HEK293 (cell line): ENCODE measurements around the gene RPL4.

Experiments
- HOXC10 ChIP-seq: sonication (generic); formaldehyde crosslinking; IDR thresholded peaks from 2 replicates; pipeline ENCODE4 v1.8.1; 2023; ENCODE audit warnings: mild to moderate bottlenecking, missing genetic modification reagents
- SCRT2 ChIP-seq: fragments of 450-650 bp; formaldehyde crosslinking; IDR thresholded peaks from 2 replicates; pipeline ENCODE4 v1.5.1; 2016; ENCODE audit warnings: missing biosample characterization, missing genetic modification characterization
- SETDB1 ChIP-seq: IDR thresholded peaks from one replicate; pipeline ENCODE4 v1.6.1; 2017; ENCODE audit warnings: mild to moderate bottlenecking, low read length, moderate library complexity, mixed read lengths; ENCODE audit not compliant: insufficient read length
- ZBTB7A ChIP-seq: fragments of 450-650 bp; formaldehyde crosslinking; IDR thresholded peaks from 2 replicates; pipeline ENCODE4 v1.5.1; 2016; ENCODE audit warnings: low read depth, missing biosample characterization, missing genetic modification characterization
- ZNF211 ChIP-seq: fragments of 450-650 bp; formaldehyde crosslinking; IDR thresholded peaks from 2 replicates; pipeline ENCODE4 v1.5.1; 2016; ENCODE audit warnings: low read depth, missing biosample characterization, missing genetic modification characterization
- ZNF23 ChIP-seq: fragments of 450-650 bp; formaldehyde crosslinking; IDR thresholded peaks from 2 replicates; pipeline ENCODE4 v1.5.1; 2016; ENCODE audit warnings: missing biosample characterization, missing genetic modification characterization, borderline replicate concordance
- ZNF24 ChIP-seq: fragments of 450-650 bp; formaldehyde crosslinking; IDR thresholded peaks from 2 replicates; pipeline ENCODE4 v1.5.1; 2016; ENCODE audit warnings: missing biosample characterization, missing genetic modification characterization
- ZNF274 ChIP-seq, 2 experiments: fragments of 200-500 bp in 1 of 2; fragments of 450-650 bp in 1 of 2; sonication (Bioruptor generic) in 1 of 2; formaldehyde crosslinking in 1 of 2; IDR thresholded peaks; 2 replicates each; pipeline versions ENCODE4 v1.5.1 to v1.6.1; 2014 to 2016; ENCODE audit warnings: borderline replicate concordance in 1 of 2, inconsistent platforms in 1 of 2, low read length in 1 of 2, missing biosample characterization in 1 of 2, missing genetic modification characterization in 1 of 2
- ZNF549 ChIP-seq: fragments of 450-650 bp; IDR thresholded peaks from 2 replicates; pipeline ENCODE4 v1.5.1; 2018; ENCODE audit warnings: missing biosample characterization, missing genetic modification characterization, mild to moderate bottlenecking, inconsistent platforms, moderate library complexity
- ZNF777 ChIP-seq: fragments of 450-650 bp; formaldehyde crosslinking; IDR thresholded peaks from 2 replicates; pipeline ENCODE4 v1.5.1; 2017; ENCODE audit warnings: missing biosample characterization, missing genetic modification characterization, borderline replicate concordance
- TF ChIP-seq, protein P1 (sequence below): fragments of 450-650 bp; formaldehyde crosslinking; IDR thresholded peaks from 2 replicates; pipeline ENCODE4 v1.5.1; 2016; ENCODE audit warnings: missing biosample characterization, missing genetic modification characterization
- TF ChIP-seq, protein P2 (sequence below): fragments of 450-650 bp; formaldehyde crosslinking; IDR thresholded peaks from 2 replicates; pipeline ENCODE4 v1.5.1; 2016; ENCODE audit warnings: missing biosample characterization, missing genetic modification characterization, low read depth
- TF ChIP-seq, protein P3 (sequence below): fragments of 450-650 bp; formaldehyde crosslinking; IDR thresholded peaks from 2 replicates; pipeline ENCODE4 v1.5.1; 2016; ENCODE audit warnings: missing biosample characterization, missing genetic modification characterization
- TF ChIP-seq, protein P4 (sequence below): fragments of 450-650 bp; formaldehyde crosslinking; IDR thresholded peaks from 2 replicates; pipeline ENCODE4 v1.5.1; 2016; ENCODE audit warnings: missing biosample characterization, missing genetic modification characterization

DNA sequence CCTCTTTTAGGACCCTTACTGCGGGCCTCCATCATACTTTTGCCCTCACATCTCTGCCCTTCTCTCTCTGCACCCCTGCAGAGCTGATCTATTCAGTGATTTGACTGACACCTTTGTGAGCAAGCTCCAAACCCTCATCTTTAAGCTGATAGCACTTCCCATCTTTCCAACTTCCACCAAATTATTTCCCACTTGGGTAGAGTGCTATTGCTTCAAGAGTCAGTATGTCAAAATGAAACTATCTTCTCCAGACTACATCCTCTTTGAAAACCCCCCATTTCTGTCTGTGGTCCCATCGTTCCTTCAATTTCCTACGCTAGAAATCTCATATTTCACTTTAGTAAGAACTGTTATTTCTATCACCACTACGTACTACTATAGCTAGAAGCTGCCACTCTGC lies 20.2 kb upstream of the RPL4 start:
- TF ChIP-seq, protein P1, sequence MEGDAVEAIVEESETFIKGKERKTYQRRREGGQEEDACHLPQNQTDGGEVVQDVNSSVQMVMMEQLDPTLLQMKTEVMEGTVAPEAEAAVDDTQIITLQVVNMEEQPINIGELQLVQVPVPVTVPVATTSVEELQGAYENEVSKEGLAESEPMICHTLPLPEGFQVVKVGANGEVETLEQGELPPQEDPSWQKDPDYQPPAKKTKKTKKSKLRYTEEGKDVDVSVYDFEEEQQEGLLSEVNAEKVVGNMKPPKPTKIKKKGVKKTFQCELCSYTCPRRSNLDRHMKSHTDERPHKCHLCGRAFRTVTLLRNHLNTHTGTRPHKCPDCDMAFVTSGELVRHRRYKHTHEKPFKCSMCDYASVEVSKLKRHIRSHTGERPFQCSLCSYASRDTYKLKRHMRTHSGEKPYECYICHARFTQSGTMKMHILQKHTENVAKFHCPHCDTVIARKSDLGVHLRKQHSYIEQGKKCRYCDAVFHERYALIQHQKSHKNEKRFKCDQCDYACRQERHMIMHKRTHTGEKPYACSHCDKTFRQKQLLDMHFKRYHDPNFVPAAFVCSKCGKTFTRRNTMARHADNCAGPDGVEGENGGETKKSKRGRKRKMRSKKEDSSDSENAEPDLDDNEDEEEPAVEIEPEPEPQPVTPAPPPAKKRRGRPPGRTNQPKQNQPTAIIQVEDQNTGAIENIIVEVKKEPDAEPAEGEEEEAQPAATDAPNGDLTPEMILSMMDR, result no peak
- TF ChIP-seq, protein P2, sequence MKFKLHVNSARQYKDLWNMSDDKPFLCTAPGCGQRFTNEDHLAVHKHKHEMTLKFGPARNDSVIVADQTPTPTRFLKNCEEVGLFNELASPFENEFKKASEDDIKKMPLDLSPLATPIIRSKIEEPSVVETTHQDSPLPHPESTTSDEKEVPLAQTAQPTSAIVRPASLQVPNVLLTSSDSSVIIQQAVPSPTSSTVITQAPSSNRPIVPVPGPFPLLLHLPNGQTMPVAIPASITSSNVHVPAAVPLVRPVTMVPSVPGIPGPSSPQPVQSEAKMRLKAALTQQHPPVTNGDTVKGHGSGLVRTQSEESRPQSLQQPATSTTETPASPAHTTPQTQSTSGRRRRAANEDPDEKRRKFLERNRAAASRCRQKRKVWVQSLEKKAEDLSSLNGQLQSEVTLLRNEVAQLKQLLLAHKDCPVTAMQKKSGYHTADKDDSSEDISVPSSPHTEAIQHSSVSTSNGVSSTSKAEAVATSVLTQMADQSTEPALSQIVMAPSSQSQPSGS (tag by site-specific recombination), result no peak
- TF ChIP-seq ZNF24 (tag by site-specific recombination) (no peak), ZBTB7A (tag by site-specific recombination) (no peak), SETDB1 (no peak), ZNF23 (no peak), ZNF274 (IDR thresholded peaks at IDR 0.05; ENCODE audit: low read length) (no peak), ZNF274 (tag by site-specific recombination; IDR thresholded peaks at IDR 0.05; ENCODE audit: borderline replicate concordance) (no peak), ZNF549 (tag by site-specific recombination) (no peak), SCRT2 (tag by site-specific recombination) (no peak), ZNF211 (tag by site-specific recombination) (no peak), ZNF777 (tag by site-specific recombination) (no peak), HOXC10 (CRISPR knock-in tag) (no peak)
- TF ChIP-seq, protein P3, sequence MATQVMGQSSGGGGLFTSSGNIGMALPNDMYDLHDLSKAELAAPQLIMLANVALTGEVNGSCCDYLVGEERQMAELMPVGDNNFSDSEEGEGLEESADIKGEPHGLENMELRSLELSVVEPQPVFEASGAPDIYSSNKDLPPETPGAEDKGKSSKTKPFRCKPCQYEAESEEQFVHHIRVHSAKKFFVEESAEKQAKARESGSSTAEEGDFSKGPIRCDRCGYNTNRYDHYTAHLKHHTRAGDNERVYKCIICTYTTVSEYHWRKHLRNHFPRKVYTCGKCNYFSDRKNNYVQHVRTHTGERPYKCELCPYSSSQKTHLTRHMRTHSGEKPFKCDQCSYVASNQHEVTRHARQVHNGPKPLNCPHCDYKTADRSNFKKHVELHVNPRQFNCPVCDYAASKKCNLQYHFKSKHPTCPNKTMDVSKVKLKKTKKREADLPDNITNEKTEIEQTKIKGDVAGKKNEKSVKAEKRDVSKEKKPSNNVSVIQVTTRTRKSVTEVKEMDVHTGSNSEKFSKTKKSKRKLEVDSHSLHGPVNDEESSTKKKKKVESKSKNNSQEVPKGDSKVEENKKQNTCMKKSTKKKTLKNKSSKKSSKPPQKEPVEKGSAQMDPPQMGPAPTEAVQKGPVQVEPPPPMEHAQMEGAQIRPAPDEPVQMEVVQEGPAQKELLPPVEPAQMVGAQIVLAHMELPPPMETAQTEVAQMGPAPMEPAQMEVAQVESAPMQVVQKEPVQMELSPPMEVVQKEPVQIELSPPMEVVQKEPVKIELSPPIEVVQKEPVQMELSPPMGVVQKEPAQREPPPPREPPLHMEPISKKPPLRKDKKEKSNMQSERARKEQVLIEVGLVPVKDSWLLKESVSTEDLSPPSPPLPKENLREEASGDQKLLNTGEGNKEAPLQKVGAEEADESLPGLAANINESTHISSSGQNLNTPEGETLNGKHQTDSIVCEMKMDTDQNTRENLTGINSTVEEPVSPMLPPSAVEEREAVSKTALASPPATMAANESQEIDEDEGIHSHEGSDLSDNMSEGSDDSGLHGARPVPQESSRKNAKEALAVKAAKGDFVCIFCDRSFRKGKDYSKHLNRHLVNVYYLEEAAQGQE (tag by site-specific recombination), result no peak
- TF ChIP-seq, protein P4, sequence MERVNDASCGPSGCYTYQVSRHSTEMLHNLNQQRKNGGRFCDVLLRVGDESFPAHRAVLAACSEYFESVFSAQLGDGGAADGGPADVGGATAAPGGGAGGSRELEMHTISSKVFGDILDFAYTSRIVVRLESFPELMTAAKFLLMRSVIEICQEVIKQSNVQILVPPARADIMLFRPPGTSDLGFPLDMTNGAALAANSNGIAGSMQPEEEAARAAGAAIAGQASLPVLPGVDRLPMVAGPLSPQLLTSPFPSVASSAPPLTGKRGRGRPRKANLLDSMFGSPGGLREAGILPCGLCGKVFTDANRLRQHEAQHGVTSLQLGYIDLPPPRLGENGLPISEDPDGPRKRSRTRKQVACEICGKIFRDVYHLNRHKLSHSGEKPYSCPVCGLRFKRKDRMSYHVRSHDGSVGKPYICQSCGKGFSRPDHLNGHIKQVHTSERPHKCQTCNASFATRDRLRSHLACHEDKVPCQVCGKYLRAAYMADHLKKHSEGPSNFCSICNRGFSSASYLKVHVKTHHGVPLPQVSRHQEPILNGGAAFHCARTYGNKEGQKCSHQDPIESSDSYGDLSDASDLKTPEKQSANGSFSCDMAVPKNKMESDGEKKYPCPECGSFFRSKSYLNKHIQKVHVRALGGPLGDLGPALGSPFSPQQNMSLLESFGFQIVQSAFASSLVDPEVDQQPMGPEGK, result no peak
